Loucy (cell line): Measurements from ENCODE around the gene OR10H5.
"Not testable (repeated sequence)": the region's sequence is repeated elsewhere in the genome, so short reads cannot be mapped to it uniquely, and the experiment has no call there.

ENCODE experiments used
- H2AFZ ChIP-seq: fragments of 200-600 bp; sonication (generic); 2 replicates; pipeline ENCODE4 v1.6.0; 2016; ENCODE audit warnings: antibody characterized with exemption, mild to moderate bottlenecking, low read length, moderate library complexity
- H3F3A ChIP-seq: fragments of 200-600 bp; 2 replicates; pipeline ENCODE4 v1.6.0; 2016; ENCODE audit warnings: antibody characterized with exemption, low read depth, mild to moderate bottlenecking
- H3K27me3 ChIP-seq: fragments of 200-600 bp; sonication (generic); 2 replicates; pipeline ENCODE4 v1.6.1; 2014; ENCODE audit warnings: low read length, mild to moderate bottlenecking; ENCODE audit not compliant: insufficient read depth, poor library complexity, severe bottlenecking
- H3K36me3 ChIP-seq: fragments of 200-600 bp; sonication (generic); 2 replicates; pipeline ENCODE4 v1.6.1; 2016; ENCODE audit warnings: low read length; ENCODE audit not compliant: insufficient read depth
- H3K4me1 ChIP-seq: fragments of 200-600 bp; sonication (generic); 2 replicates; pipeline ENCODE4 v1.5.1; 2014; ENCODE audit warnings: low read length, mild to moderate bottlenecking; ENCODE audit not compliant: insufficient read depth, poor library complexity, severe bottlenecking
- H3K4me2 ChIP-seq: fragments of 200-600 bp; sonication (generic); 2 replicates; pipeline ENCODE4 v1.6.0; 2014; ENCODE audit warnings: antibody characterized with exemption, low read length, low read depth, mild to moderate bottlenecking; ENCODE audit not compliant: poor library complexity, severe bottlenecking
- H3K4me3 ChIP-seq: fragments of 200-600 bp; sonication (generic); 2 replicates; pipeline ENCODE4 v1.5.1; 2014; ENCODE audit warnings: low read length, mild to moderate bottlenecking, mixed read lengths; ENCODE audit not compliant: poor library complexity, severe bottlenecking
- H3K79me2 ChIP-seq: fragments of 200-600 bp; sonication (generic); 2 replicates; pipeline ENCODE4 v1.6.1; 2014; ENCODE audit warnings: low read length; ENCODE audit not compliant: insufficient read depth
- H3K9ac ChIP-seq: fragments of 200-600 bp; sonication (generic); 2 replicates; pipeline ENCODE4 v1.6.0; 2014; ENCODE audit warnings: mild to moderate bottlenecking, low read depth, low read length, moderate library complexity; ENCODE audit not compliant: poor library complexity, severe bottlenecking
- H3K9me2 ChIP-seq: fragments of 200-600 bp; sonication (generic); replicated peaks from 2 replicates; pipeline ENCODE4 v1.6.1; 2016; ENCODE audit warnings: low read depth, low read length, mixed read lengths
- H3K9me3 ChIP-seq: fragments of 200-600 bp; sonication (generic); 2 replicates; pipeline ENCODE4 v1.6.1; 2014; ENCODE audit warnings: mild to moderate bottlenecking, antibody characterized with exemption, low read length, low read depth; ENCODE audit not compliant: insufficient read depth
- H4K20me1 ChIP-seq: fragments of 200-600 bp; sonication (generic); 2 replicates; pipeline ENCODE4 v1.6.0; 2014; ENCODE audit warnings: antibody characterized with exemption, low read length, mild to moderate bottlenecking; ENCODE audit not compliant: insufficient read depth, poor library complexity, severe bottlenecking
- CTCF ChIP-seq: fragments of 200-600 bp; sonication (generic); conservative IDR thresholded peaks from 2 replicates; pipeline ENCODE4 v1.5.1; 2014; ENCODE audit warnings: mild to moderate bottlenecking, antibody characterized with exemption, low read length
- EZH2phosphoT487 ChIP-seq: fragments of 200-600 bp; IDR thresholded peaks from 2 replicates; pipeline ENCODE4 v1.6.1; 2018; ENCODE audit warnings: antibody characterized with exemption, mild to moderate bottlenecking, moderate library complexity, borderline replicate concordance

OR10H5 gene

GRCh38 chr19:15781661-15782060, 5.8 kb upstream of the OR10H5 start:
- Histone ChIP-seq H3K79me2 (no peaks in the 10 kb centered on the region), H3K9ac (no peak overlapping the region), H3K4me3 (no peak overlapping the region), H3K4me2 (no peak overlapping the region), H4K20me1 (no peaks in the 10 kb centered on the region), H3K9me3 (no peaks in the 10 kb centered on the region), H3K9me2 (no peaks in the 10 kb centered on the region), H3K4me1 (no peaks in the 10 kb centered on the region), H2AFZ (no peak overlapping the region), H3K27me3 (no peaks in the 10 kb centered on the region), H3K36me3 (no peaks in the 10 kb centered on the region), H3F3A (no peaks in the 10 kb centered on the region)
- TF ChIP-seq EZH2phosphoT487 (no peak), CTCF (no peak)

- Histone ChIP-seq H3F3A (no peaks in the 10 kb centered on the region), H3K4me3 (no peak overlapping the region), H3K4me1 (no peaks in the 10 kb centered on the region), H3K9ac (no peak overlapping the region), H3K36me3 (no peaks in the 10 kb centered on the region), H3K4me2 (no peak overlapping the region), H4K20me1 (no peaks in the 10 kb centered on the region), H3K79me2 (no peaks in the 10 kb centered on the region), H2AFZ (no peak overlapping the region), H3K9me3 (no peaks in the 10 kb centered on the region), H3K27me3 (no peaks in the 10 kb centered on the region), H3K9me2 (no peaks in the 10 kb centered on the region)
- TF ChIP-seq EZH2phosphoT487 (no peak), CTCF (no peak)
Observed at GRCh38 chr19:15782211-15782610, 5.2 kb upstream of the OR10H5 start.

- not testable (repeated sequence) for H3K4me1 ChIP-seq, H2AFZ ChIP-seq, H3K9ac ChIP-seq, H3K27me3 ChIP-seq, H3K9me2 ChIP-seq, H3F3A ChIP-seq, H3K36me3 ChIP-seq, H4K20me1 ChIP-seq, H3K4me3 ChIP-seq, H3K79me2 ChIP-seq, H3K4me2 ChIP-seq, H3K9me3 ChIP-seq
Observed at GRCh38 chr19:15782896-15783295, 4.6 kb upstream of the OR10H5 start.

- Histone ChIP-seq H3K4me2 (no peak overlapping the region), H3K9me3 (no peaks in the 10 kb centered on the region)
Observed at GRCh38 chr19:15788594-15789270, 1.3 kb downstream of the OR10H5 start.

More at GRCh38 chr19:15788594-15789270, 1.3 kb downstream of the OR10H5 start:
- no peaks in the 10 kb centered on the region for H3K27me3 ChIP-seq
- TF ChIP-seq EZH2phosphoT487, result no peak
- no peak for TF ChIP-seq CTCF
- no peaks in the 10 kb centered on the region for H3K4me1 ChIP-seq
- no peaks in the 10 kb centered on the region for H3K9me2 ChIP-seq
- no peak overlapping the region for H3K9ac ChIP-seq
- H2AFZ ChIP-seq, result no peak overlapping the region
- no peaks in the 10 kb centered on the region for H3F3A ChIP-seq
- no peaks in the 10 kb centered on the region for H3K79me2 ChIP-seq
- H3K4me3 ChIP-seq, result no peak overlapping the region
- H3K36me3 ChIP-seq, result no peaks in the 10 kb centered on the region
- H4K20me1 ChIP-seq, result no peaks in the 10 kb centered on the region
